GM23338 (cell line): ENCODE measurements around the gene KCNJ10.

Source experiments
- CTCF ChIP-seq, 2 experiments: fragments of 200-600 bp in 1 of 2; sonication (generic) in 1 of 2; conservative IDR thresholded peaks; 2 replicates each; pipeline versions ENCODE4 v1.5.1 to v1.6.1; 2016 to 2017; ENCODE audit warnings: antibody characterized with exemption in 2 of 2, low read depth in 2 of 2, mild to moderate bottlenecking in 2 of 2, moderate library complexity in 1 of 2
- EZH2 ChIP-seq: fragments of 200-600 bp; sonication (generic); IDR thresholded peaks from one replicate; pipeline ENCODE4 v1.8.0; 2017; ENCODE audit warnings: antibody characterized with exemption, mild to moderate bottlenecking, low read depth; ENCODE audit not compliant: unreplicated experiment
- EZH2phosphoT487 ChIP-seq: fragments of 200-600 bp; sonication (generic); IDR thresholded peaks from one replicate; pipeline ENCODE4 v1.8.1; 2018; ENCODE audit warnings: antibody characterized with exemption; ENCODE audit not compliant: unreplicated experiment
- POLR2AphosphoS5 ChIP-seq: IDR thresholded peaks from 2 replicates; pipeline ENCODE4 v1.6.1; 2016; ENCODE audit warnings: antibody characterized with exemption, low read depth
- REST ChIP-seq: IDR thresholded peaks from one replicate; pipeline ENCODE4 v1.6.1; 2018; ENCODE audit warnings: antibody characterized with exemption; ENCODE audit not compliant: unreplicated experiment
- ZNF114 ChIP-seq: fragments of 250-450 bp; sonication (Bioruptor Pico); IDR thresholded peaks from 2 replicates; pipeline ENCODE4 v1.5.0; 2020; ENCODE audit warnings: mild to moderate bottlenecking, moderate library complexity
- ZNF331 ChIP-seq: fragments of 250-450 bp; sonication (Bioruptor Pico); IDR thresholded peaks from 2 replicates; pipeline ENCODE4 v1.5.0; 2020; ENCODE audit warnings: low read depth, mild to moderate bottlenecking, moderate library complexity

DNA sequence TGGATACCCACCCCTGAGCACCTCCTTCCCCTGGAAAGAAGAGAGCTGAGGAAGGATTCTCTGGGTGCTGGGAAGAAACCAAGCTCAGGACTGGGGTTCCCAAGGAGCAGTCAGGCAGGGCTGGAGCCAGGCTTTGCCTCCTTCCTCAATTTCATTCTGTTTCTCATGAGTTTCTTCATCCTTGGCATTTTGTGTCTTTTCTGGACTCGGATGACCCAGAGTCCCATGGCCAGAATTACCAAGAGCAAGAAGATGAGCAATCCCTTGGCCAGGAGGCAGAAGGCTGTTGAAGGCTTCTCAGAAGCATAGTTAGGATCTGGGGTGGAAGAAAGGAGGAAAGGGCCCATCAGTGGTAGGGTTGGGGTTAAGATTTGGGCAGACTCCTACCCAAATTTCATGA is 118.4 kb downstream of the KCNJ10 start:
- TF ChIP-seq EZH2 (no peak), ZNF114 (CRISPR knock-in tag) (no peak), CTCF (conservative IDR thresholded peaks at IDR 0.05; ENCODE audit: low read depth in 2 of 2) (no peak), REST (no peak), ZNF331 (CRISPR knock-in tag) (no peak), POLR2AphosphoS5 (no peak), EZH2phosphoT487 (no peak)
